Measurements from ENCODE around the gene MARCHF7. TPM values are rescaled to one million over a fixed set of nuclear protein-coding genes. Genes with fewer than 3 reads are reported as not detected.

Gene MARCHF7
- total and polyA plus RNA-seq, 2 of the 13 experiments (the other 11 are each of a cell fraction or from before 2014, with no cell fraction given): 32.8 to 88.5 TPM

Other genes with a start within 250 kb of the MARCHF7 start
- 15.1 and 18.2 TPM in 2 replicates for gene BAZ2B, start 96.0 kb upstream of the MARCHF7 start, total RNA-seq (2016; rRNA removed; fragmentation: Illumina TruSeq; extraction: Trizol)
- gene BAZ2B, start 96.0 kb upstream of the MARCHF7 start, polyA plus RNA-seq (2011; rRNA removed): 14.0 and 15.2 TPM in 2 replicates
- 5.6 and 8.0 TPM in 2 replicates for gene CD302, start 85.7 kb downstream of the MARCHF7 start, total RNA-seq (2016; rRNA removed; fragmentation: Illumina TruSeq; extraction: Trizol)
- 15.6 and 16.0 TPM in 2 replicates for gene CD302, start 85.7 kb downstream of the MARCHF7 start, polyA plus RNA-seq (2011; rRNA removed)
- not detected in 2 replicates for gene LY75, start 192.2 kb downstream of the MARCHF7 start, total RNA-seq (2016; rRNA removed; fragmentation: Illumina TruSeq; extraction: Trizol)
- not detected in 2 replicates for gene LY75, start 192.2 kb downstream of the MARCHF7 start, polyA plus RNA-seq (2011; rRNA removed)